B cell (primary cell): ENCODE data around the gene IGF1R.

ENCODE experiments used
- CTCF ChIP-seq: fragments of 200-600 bp; IDR thresholded peaks from one replicate; pipeline ENCODE4 v1.8.0; 2022; ENCODE audit warnings: antibody characterized with exemption, mild to moderate bottlenecking
- EZH2 ChIP-seq: IDR thresholded peaks from 2 replicates; pipeline ENCODE4 v1.6.1; 2012; ENCODE audit warnings: borderline replicate concordance, low read depth, mild to moderate bottlenecking, moderate library complexity, low read length; ENCODE audit not compliant: insufficient read depth, poor library complexity, severe bottlenecking

- TF ChIP-seq CTCF, result no peak
- TF ChIP-seq EZH2, result no peak
These were observed 155.7 kb downstream of the IGF1R start for GRCh38 chr15:98804057-98804380.
